NCI-H510A (cell line): ENCODE data around the gene C19orf25.
"Not testable (repeated sequence)": the region's sequence is repeated elsewhere in the genome, so short reads cannot be mapped to it uniquely, and the experiment has no call there.

Experiments used
- DNase-seq: peaks from one replicate; lab custom pipeline; 2025; lab: John Stamatoyannopoulos, UW

The C19orf25 gene

DNA sequence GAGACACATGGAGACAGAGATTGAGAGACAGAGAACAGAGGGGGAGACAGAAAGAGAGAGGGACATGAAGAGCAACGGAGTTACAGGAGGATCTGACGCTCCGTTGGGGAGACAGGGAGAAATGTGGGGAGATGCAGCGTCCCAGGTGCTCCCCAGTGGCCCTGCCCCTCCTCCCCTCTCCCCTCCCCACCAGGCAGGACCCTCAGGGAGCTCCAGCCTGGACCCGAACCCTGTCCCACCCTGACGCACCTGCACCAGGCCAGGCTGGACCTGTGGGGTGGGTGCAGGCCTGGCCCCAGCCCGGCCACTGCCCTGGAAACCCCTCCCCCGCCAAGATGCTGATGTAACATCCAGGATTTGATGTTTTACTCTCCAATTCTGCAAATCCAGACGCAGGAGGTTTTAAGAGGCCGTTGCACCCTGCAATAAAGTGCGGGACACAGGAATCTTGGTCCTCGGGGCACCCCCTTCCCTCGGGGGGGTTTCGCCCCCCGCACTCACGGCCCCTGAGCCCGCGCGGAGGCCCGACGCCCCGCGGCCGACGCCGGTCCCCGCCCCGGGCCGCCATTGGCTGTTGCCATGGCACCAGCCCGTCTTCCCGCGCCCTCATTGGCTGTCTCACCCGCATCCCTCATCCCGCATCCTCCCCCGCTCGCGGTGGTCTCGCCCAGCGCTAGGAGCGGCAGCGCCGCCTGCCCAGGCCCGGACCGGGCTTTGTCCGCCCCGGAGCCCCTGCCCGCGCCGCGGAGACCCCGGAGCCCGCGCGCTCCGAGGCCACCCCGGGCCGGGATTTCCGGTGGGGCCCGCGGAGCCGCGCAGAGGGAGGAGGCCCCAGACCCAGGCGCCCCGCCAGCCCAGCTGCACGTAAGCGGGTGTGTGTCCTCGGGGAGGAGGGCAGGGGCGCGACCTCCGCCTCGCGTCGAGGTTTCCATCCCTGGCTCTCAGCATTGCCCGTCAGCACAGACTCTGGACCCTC is 29.3 kb downstream of the C19orf25 start, which contains the start of gene APC2:
Gene APC2, plus strand, starts transcription at position 655 of the 976 bp plus-strand sequence. CDS start 2,881 bp downstream, outside the sequence.
- DNase-seq: no peak

DNA sequence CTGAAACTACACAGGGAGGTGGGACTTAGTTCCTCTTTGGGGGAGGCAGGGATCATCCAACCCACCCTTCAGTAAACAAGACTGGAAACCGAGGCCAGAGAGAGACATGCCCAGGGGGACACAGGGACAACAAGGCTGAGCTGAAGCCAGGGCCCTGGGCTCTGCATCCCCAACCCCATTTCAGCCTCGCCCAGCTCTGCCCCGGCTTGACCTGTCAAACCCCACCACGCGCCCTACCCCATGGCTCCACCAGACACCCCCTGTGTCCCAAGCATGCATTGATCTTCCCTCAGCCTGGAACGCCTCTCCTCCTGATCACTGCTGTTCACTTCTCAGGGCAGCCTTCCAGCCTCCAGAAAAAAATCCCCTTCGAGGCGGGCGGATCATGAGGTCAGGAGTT is 31.1 kb downstream of the C19orf25 start:
- no peak for DNase-seq

DNA sequence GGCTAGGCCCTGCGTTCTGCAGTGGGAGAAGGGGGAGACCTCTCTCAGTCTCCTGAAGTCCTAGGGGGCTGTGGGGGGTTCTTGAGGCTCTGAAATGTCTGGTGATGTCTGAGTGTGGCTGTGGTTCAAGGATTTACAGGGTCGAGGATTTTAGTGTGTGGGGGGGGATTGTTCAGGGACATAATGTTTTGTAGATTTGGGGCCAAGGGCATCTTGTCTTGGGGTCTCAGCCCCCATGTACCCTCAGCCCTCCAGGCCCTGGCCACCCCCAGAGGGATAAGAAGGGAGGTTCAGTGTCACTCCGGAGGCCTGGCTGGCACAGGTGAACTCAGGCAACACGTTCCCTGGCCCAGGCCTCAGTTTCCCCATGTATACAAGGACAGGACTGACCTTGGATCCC is 31.5 kb downstream of the C19orf25 start:
- DNase-seq: no peak

DNA sequence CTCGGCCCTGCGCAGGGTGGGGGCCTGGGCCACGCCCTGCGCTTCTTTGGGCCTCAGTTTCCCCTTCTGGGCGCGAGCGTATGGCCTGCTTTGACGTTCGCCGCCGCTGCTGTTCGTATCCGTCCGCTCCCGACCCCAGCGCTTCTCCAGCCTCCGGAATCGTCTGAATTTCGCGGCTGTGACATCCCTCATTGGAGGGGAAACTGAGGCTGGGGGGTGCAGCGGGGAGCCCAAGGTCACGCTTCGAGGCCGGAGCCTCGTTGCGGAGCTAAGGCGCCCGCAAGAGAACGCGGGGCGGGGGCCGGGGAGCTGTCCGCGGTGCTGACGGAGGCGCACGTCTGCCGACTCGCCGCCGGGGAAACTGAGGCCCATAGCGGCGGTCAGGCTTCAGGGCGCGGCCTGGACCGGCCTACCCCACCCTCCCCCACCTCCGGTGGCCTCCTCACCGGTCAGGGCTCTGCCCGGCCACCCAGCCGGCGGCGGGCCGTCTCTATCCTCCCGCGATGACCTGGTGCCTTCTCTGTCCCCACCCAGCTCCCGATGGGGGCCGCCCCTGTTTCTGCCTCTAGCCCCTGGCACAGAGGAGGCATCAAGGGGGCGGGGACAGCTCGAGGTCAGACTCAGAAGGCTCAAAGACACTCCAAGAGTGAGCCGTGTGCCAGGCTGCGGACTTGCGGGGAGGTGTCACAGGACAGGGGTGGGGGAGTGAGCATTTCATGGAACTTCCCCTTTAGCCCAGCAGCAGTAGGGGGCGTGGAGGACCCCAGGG is 32.1 kb downstream of the C19orf25 start:
- DNase-seq: no peak

DNA sequence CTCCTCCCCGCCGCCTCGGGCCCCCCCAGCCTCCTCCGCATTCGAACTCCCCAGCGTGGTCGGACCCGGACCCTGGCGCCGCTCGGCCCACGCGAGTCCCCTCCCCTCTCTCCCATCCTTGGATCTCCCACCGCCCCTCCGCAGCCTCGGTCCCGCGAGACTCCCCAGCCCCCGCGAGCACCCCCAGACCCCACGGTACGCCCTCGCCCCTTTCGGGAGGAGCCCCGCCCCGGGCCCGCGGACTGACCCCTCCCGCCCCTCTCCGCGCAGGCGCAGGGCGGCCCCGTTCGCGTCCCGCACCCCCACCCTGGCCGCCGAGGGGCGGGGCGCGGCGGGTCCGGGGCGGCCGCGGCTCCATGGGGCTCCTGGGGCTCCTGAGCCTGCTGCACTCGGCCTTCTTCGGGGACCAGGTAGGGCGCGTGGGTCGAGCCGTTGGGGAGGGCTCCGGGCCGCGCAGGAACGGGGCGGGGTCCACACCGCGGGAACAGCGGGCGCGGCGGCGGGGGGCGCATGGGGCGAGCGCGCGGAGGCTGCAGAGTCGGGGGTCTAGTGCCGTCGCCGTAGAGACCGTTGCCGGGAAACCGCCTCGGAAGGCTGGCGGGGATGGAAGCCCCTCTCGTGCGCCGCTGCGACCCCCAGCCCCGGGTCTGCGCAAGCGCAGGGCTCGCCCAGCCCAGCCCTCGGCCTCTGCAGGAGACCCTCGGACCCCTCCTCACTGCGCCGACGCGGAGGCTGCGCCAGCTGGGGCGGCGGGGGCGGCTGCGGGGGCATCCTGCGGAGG is 32.9 kb downstream of the C19orf25 start:
- no peak for DNase-seq

DNA sequence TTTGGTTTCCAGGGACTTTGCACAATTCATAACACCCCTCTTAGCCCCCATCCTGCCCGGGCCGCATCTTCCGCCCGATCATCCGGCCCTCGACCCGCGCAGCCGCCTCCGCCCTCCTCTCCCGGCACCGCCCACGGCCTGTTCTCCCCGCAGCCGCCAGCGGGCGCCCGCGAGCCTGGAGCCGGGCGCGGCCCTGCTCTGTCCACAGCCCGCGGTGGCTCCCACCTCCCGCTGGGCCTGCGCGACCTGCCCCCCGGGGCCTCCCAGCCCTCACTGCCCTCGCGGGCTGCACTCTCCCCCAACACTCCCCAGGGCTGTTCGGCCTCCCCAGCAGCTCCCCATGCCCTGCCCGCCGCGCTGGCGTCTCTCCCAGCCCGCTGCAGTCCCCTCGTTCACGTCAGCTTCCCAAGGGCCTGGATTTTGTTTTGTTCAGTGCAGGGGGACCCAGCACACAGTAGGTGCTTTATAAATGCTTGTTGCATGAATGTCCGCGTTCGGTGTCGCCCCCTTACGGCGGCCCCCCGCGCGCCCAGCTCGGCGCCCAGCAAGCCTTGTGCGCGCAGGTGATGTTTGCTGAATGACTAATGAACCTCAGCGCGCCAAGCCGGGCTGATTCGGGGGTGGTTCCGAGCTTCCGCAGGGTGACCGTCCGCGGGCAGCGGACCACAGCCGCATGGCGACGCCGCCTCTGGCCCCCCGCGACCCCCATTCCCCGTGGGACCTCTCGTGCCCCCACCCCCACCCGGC is 33.7 kb downstream of the C19orf25 start:
- DNase-seq: no peak

DNA sequence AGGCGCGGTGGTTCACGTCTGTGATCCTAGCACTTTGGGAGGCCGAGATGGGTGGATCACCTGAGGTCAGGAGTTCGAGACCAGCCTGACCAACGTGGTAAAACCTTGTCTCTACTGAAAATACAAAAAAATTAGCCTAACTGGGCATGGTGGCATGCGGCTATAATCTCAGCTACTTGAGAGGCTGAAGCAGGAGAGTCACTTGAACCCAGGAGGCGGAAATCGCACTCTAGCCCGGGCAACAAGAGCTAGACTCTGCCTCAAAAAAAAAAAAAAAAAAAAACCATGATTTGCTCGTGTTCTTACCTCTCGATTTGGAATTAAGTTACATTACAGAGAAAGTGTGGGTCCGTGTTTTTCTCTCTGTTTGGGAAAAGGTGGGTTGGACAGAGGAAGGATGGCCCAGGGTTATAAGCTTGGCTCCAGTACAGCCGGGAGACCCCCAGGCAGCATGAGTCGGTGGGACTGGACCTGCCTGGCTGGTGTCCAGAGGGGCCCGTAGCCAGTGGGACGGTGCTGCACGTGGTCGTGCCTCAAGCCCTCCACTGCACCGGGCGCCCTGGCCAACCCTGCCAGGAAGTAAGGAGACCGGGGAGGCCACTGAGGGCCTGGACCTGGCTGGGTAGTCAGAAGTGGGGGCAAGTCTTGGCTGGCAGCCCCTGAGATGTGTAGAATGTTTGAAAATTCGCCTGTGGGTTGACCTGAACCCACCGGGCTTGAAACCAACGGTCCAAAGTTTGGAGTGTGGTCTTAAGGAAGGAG is 37.2 kb downstream of the C19orf25 start:
- no peak for DNase-seq

DNA sequence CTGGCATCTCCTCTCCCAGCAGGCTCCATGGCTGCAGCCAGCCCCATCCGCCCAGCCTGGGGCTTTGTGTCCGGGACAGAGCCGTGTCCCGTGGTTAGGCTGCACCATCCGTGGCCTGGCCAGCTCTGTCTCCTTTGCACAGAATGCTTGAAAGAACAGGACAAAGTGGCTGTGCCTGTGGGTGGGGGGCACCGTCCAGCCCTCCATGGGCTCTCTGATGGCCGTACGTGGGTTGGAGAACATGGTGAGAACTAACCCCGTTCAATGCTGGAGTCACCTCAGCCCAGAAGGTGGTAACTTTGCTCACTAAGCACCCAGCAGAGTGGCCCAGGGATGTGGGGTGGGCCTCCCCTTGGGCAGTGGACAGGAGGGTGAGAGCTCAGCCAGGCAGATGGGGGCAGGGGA is 38.0 kb downstream of the C19orf25 start:
- DNase-seq: no peak

DNA sequence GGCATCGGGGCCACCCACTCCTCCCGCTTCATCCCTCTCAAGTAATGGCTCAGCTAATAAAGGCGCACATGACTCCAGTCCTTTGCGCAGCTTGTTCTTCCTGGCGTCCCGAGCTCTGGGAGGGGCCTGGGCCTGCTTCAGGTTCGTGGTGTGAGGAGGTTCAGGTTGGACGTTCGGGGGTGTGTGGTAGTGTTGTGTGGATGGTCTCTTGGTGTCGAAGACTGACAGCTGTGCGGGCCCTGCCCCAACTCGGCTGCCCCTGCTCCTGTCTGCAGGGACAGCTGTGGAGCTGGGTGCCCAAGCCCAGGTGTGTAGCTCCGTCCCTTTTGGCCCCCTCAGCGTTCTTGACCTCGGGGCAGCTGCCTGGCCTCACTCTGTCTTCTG is 38.6 kb downstream of the C19orf25 start:
- DNase-seq: no peak

DNA sequence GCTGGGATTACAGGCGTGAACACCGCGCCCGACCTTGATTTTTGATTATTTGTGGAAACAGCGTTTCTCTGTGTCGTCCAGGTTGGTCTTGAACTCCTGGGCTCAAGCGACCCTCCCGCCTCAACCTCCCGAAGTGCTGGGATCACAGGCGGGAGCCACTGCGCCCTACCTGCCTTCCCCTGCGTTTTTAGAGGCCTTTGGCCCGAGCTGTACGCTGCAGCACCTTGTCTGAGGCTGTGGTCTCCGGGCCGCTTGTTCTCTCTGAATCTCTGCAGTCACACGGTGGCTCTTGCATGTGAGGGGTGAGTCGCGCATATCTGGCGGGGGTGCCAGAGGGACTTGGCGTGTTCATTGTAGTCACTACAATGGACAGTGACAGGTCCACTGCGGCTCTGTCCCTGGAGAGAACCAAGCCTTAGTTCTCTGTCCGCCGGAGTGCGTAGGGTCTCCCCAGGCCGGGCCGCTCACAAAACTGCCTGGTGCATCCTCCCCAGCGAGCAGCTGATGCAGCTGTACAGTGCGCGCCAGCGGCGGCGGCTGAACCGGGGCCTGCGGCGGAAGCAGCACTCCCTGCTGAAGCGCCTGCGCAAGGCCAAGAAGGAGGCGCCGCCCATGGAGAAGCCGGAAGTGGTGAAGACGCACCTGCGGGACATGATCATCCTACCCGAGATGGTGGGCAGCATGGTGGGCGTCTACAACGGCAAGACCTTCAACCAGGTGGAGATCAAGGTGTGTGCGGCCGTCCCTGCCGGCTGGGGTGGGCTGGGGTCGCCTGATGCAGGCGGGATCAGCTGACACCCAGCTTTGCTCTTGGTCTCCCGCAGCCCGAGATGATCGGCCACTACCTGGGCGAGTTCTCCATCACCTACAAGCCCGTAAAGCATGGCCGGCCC is 39.2 kb downstream of the C19orf25 start:
- not testable (repeated sequence) for DNase-seq

DNA sequence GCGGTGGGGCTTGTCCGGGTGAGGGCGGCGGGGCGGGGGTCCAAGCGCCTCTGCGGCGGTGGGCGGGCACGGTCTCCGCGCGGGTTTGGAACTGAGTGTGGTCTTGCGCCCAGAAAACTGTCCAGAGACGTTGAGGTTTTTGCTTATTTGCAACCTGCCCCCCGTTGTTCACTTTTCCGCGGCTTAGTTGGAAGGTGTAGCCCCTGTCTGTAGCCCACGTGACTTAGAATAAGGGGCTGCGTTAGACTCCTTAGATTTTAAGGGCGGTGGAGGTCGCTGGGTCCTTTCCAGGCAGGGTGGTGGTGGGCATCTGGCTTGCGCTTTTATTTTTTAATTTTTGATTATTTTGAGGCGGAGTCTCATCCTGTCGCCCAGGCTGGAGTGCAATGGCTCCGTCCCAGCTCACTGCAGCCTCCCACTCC is 40.1 kb downstream of the C19orf25 start:
- no peak for DNase-seq

DNA sequence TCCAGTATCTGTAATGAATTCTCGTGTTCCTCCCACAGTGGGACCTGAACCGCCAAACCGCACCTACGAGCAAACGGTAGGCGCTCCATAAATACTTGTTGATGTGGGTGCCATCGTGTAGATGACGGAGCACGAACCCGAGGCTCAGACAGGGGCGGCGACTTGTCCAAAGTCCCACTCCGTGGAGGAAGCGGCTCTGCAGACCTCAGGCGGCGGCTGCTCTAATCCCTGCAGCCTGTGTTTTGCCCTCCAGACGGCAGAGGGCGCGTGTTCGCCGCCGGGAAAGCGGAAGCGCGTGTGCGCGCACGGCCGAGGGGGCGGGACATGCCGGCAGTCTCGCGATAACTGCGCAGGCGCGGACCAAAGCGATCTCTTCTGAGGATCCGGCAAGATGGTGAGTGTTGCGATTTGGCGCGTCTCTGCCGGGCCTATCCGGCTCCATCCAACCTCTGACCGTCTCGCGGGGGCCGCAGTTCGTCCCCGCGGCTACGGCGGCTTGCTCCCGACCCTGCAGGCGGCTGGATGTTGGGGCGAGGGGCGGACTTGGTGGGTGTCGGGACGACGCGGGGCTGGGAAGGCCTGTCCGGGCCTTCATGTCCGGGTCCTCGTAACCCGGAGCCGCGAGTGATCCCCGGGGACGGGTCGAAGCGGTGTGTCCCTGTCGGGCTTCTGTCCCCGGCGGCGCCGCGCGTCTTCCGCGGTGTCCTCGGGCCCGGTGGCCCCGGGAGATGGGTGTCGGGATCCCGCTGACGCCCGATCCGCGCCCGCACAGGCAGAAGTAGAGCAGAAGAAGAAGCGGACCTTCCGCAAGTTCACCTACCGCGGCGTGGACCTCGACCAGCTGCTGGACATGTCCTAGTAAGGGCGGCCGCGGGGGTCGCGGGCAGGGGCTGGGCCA is 40.7 kb downstream of the C19orf25 start, which contains the start of gene RPS15:
Gene RPS15, plus strand, starts transcription at position 362 of the 898 bp plus-strand sequence. Its CDS starts 30 bp downstream, at position 392.
- DNase-seq: peak; percentile 70

DNA sequence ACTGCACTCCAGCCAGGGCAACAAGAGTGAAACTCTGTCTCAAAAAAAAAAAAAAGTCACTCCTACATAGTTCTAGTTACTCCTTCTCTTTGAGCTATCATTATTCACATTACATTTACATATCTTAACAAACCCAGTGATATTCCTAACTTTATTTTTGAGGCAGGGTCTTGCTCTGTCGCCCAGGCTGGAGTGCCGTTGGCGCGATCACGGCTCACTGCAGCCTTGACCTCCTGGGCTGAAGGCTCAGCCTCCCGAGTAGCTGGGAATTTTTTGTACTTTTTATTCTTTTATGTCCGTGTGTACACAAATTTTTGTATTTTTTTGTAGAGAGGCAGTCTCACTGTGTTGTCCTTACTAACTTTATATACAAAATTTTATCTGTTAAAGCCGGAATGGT is 41.4 kb downstream of the C19orf25 start:
- DNase-seq: no peak

DNA sequence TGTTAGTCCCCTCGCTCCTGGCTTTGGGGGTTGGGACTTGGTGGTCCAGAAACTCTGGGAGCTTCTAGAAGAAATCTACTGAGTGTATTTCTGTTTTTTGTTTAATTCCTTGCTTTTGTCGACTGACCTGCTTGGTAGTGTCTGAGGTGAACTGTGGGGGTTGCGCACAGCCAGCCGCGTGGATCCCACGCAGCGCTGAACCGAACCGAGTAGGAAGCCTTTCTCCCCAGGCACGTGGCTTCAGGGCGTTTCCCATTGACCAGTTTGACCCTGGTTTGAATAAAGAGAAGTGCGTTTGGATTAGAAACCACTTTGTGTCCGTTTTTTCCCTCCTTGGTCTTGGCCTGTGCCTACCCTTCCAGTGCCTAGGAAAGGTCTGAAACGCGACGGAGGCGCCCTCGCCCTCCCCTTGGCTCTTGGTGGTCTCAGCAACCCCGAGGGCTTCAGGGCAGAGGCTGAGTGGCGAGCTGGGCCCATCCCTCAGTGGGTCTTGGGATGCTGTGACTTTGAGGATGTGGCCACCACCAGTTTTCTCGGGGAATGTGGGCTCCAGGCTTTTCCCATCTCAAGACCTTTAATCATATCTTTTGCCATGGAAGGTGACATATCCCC is 43.5 kb downstream of the C19orf25 start:
- DNase-seq: no peak

DNA sequence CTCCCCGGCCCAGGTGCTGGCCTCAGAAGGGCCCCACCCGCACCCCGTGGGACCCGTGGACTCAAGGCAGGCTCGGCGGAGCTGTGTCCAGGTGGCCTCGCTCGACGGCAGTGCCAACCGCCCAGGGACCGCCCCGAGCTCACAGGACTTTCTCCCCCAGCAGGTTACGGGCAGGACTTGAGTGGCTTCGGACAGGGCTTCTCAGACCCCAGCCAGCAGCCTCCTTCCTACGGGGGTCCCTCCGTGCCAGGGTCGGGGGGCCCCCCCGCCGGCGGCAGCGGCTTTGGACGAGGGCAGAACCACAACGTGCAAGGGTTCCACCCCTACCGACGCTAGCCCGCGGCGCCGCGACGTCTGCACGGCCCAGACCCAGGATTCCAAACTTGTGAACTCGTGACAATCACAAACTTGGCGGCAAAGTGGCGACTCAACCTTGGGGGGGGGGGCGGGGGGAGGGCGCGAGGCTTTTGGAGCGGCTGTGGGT is 44.4 kb downstream of the C19orf25 start:
- DNase-seq: no peak

DNA sequence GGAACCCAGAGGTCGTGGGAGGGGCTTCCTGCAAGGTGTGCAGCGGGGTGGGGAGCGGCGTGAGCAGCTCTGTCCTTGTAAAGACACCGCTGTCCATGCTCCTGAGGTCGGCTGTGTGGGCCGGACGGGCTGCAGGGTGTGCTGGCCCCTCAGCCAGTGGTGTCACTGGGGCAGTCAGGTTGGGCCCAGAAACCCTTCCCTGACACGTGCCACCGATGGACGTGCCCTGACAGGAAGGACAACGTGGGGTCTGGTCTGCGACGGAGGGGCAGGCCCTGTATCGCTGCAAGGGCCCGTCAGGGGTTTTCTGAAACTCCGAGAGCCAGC is 45.0 kb downstream of the C19orf25 start:
- DNase-seq: no peak

DNA sequence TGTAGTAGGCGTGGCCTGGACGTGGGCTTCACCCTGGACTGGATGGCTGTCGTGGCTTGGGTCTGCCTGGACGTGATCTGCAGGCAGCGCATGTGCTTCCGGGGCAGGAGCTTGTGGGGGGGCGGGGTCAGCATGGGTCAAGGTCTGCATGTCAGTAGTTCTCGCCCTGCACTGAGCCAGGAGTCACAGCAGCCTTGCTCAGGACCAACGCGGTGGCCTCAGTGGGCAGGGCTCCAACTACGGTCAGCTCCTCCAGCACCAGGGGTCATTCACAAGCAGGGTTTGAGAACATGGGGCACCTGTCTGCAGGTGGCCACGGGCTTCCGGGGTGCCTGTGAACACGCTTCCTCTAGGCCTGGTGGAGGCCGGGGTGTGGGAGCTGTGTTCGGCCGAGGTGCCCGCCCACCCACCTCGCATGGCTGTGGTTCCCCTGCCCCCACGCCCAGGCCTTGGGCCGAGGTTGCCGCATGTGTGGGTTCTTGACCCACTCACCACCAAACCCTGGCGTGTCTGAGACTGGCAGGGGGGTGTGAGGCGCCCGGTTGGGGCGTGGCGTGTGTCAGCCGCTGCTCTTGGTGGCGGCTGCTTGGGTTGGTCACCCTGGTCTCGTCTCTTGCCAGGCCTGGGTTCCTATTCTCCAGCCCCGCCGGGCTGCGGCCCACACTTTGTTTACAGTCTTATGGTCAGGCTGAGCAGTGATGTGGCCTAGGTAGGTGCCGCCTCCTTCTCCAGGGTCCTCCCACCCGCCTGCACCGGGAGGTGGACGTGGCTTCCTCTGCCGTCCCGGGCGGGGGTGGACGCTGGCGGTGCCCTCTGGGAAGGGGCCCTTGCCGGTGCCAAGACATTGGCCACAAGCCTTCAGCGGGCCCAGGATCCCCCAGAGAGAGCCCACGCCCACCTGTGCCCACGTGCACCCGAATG is 45.6 kb downstream of the C19orf25 start:
- DNase-seq: no peak
